Liver (tissue), 9 donors: Measurements from ENCODE around the gene RSPRY1. TPM values are rescaled to one million over a fixed set of nuclear protein-coding genes. Genes with fewer than 3 reads are reported as not detected.

ENCODE experiments used
- DNase-seq: peaks from one replicate; pipeline ENCODE4 v3.0.0-alpha.2; 2017; ENCODE audit warnings: low spot score
- H3K27ac ChIP-seq, 2 donors: one replicate each; pipeline ENCODE4 v1.7.0; 2013; ENCODE audit warnings: inconsistent platforms in 2 of 2, low read length in 2 of 2, control low read depth in 1 of 2, low read depth in 1 of 2, mild to moderate bottlenecking in 1 of 2
- H3K27me3 ChIP-seq, 4 donors: one replicate each; pipeline versions ENCODE4 v1.6.1 to v1.7.0; 2013; ENCODE audit warnings: low read length in 3 of 4, inconsistent platforms in 1 of 4, mild to moderate bottlenecking in 1 of 4, moderate library complexity in 1 of 4; ENCODE audit not compliant: control insufficient read depth in 4 of 4, insufficient read depth in 4 of 4
- H3K36me3 ChIP-seq, 4 donors: one replicate each; pipeline versions ENCODE4 v1.6.1 to v1.7.0; 2013; ENCODE audit warnings: low read length in 3 of 4, mild to moderate bottlenecking in 3 of 4, low read depth in 1 of 4, moderate library complexity in 1 of 4; ENCODE audit not compliant: control insufficient read depth in 4 of 4, insufficient read depth in 3 of 4
- H3K4me1 ChIP-seq, 4 donors: one replicate each; pipeline versions ENCODE4 v1.6.1 to v1.7.0; 2013; ENCODE audit warnings: low read length in 3 of 4, mild to moderate bottlenecking in 3 of 4, moderate library complexity in 1 of 4; ENCODE audit not compliant: control insufficient read depth in 4 of 4, insufficient read depth in 4 of 4
- H3K4me3 ChIP-seq, 3 donors: one replicate each; pipeline versions ENCODE4 v1.6.1 to v1.7.0; 2013; ENCODE audit warnings: low read length in 3 of 3, control low read depth in 1 of 3, low read depth in 1 of 3, mild to moderate bottlenecking in 1 of 3
- H3K9ac ChIP-seq, 2 donors: one replicate each; pipeline ENCODE4 v1.7.0; 2013; ENCODE audit warnings: low read length in 2 of 2, mild to moderate bottlenecking in 2 of 2, moderate library complexity in 2 of 2, control low read depth in 1 of 2, low read depth in 1 of 2
- H3K9me3 ChIP-seq, 4 donors: one replicate each; pipeline versions ENCODE4 v1.6.1 to v1.7.0; 2013; ENCODE audit warnings: low read length in 3 of 4; ENCODE audit not compliant: control insufficient read depth in 4 of 4
- ATF3 ChIP-seq: IDR thresholded peaks from 2 replicates; pipeline ENCODE4 v1.6.1; 2016; ENCODE audit warnings: antibody characterized with exemption
- CTCF ChIP-seq: fragments of 150-350 bp; IDR thresholded peaks from 2 replicates; pipeline ENCODE4 v1.5.1; 2017; ENCODE audit warnings: improper control_type of control experiment, low read depth, low read length; ENCODE audit not compliant: missing input control
- EGR1 ChIP-seq, 2 donors: IDR thresholded peaks; 2 replicates each; pipeline ENCODE4 v1.6.1; 2016 to 2018; ENCODE audit warnings: antibody characterized with exemption in 2 of 2, low read depth in 2 of 2
- FOXA1 ChIP-seq: IDR thresholded peaks from 2 replicates; pipeline ENCODE4 v1.6.1; 2016; ENCODE audit warnings: antibody characterized with exemption
- FOXA2 ChIP-seq: IDR thresholded peaks from 2 replicates; pipeline ENCODE4 v1.6.1; 2016; ENCODE audit warnings: antibody characterized with exemption
- GABPA ChIP-seq, 2 donors: IDR thresholded peaks in 1 of 2; conservative IDR thresholded peaks in 1 of 2; 2 replicates each; pipeline ENCODE4 v1.6.1; 2016; ENCODE audit warnings: antibody characterized with exemption in 2 of 2, mild to moderate bottlenecking in 1 of 2, moderate library complexity in 1 of 2
- HNF4A ChIP-seq, 2 donors: conservative IDR thresholded peaks; 2 replicates each; pipeline ENCODE4 v1.6.1; 2016; ENCODE audit warnings: antibody characterized with exemption in 2 of 2, mild to moderate bottlenecking in 2 of 2
- HNF4G ChIP-seq: IDR thresholded peaks from 2 replicates; pipeline ENCODE4 v1.6.1; 2016; ENCODE audit warnings: antibody characterized with exemption
- JUND ChIP-seq, 2 donors: IDR thresholded peaks; 2 replicates each; pipeline ENCODE4 v1.6.1; 2016; ENCODE audit warnings: antibody characterized with exemption in 2 of 2
- MAX ChIP-seq: IDR thresholded peaks from 2 replicates; pipeline ENCODE4 v1.6.1; 2016; ENCODE audit warnings: antibody characterized with exemption
- NR2F2 ChIP-seq: IDR thresholded peaks from 2 replicates; pipeline ENCODE4 v1.6.1; 2016; ENCODE audit warnings: antibody characterized with exemption
- RAD21 ChIP-seq, 2 donors: IDR thresholded peaks; 2 replicates each; pipeline ENCODE4 v1.6.1; 2016; ENCODE audit warnings: antibody characterized with exemption in 2 of 2, mild to moderate bottlenecking in 2 of 2
- REST ChIP-seq: IDR thresholded peaks from 2 replicates; pipeline ENCODE4 v1.6.1; 2016; ENCODE audit warnings: antibody characterized with exemption, mild to moderate bottlenecking
- RXRA ChIP-seq, 2 donors: IDR thresholded peaks; 2 replicates each; pipeline ENCODE4 v1.6.1; 2017 to 2018; ENCODE audit warnings: antibody characterized with exemption in 2 of 2, mild to moderate bottlenecking in 1 of 2
- TAF1 ChIP-seq: conservative IDR thresholded peaks from 2 replicates; pipeline ENCODE4 v1.6.1; 2016; ENCODE audit warnings: antibody characterized with exemption, mild to moderate bottlenecking
- YY1 ChIP-seq: IDR thresholded peaks from 2 replicates; pipeline ENCODE4 v1.6.1; 2016; ENCODE audit warnings: antibody characterized with exemption, mild to moderate bottlenecking
- ZBTB33 ChIP-seq: IDR thresholded peaks from 2 replicates; pipeline ENCODE4 v1.6.1; 2016; ENCODE audit warnings: antibody characterized with exemption
- WGBS: extraction: QIAGEN DNeasy Blood & Tissue Kit; methylation state at CpG from one replicate; pipeline ENCODE4 v1.1.7; 2013; 5-methylcytosine and 5-hydroxymethylcytosine counted together
- polyA plus RNA-seq, 2 donors: library from polyadenylated mRNA; stranded (reverse) in 1 of 2; unstranded in 1 of 2; fragments of 200-250 nt in 1 of 2; fragments of >200 nt in 1 of 2; fragmentation: Nextera tagmentation in 1 of 2; extraction: Ambion mirVana in 1 of 2; gene quantifications; one replicate each; pipeline versions ENCODE4 v1.2.1 to v1.2.3, GENCODE V29; 2013 to 2015
- total RNA-seq, 2 donors: library from RNA; depleted of rRNA; stranded (reverse); fragments of >200 nt; gene quantifications; one replicate each; pipeline ENCODE4 v1.2.3, GENCODE V29; 2014
- donor health status: healthy.
- donor health status: healthy.
- donor health status: healthy.
- donor health status: healthy.
- donor health status: healthy.

RSPRY1 gene
- total and polyA plus RNA-seq, 4 donors = 10.9 to 27.6 (median 20.2) TPM

GRCh38 chr16:57156351-57156703, 29.8 kb upstream of the RSPRY1 start:
- H3K36me3 ChIP-seq = peaks cover 10 to 34% (median 26%) of the 10 kb centered on the region in 4 donors
- TF ChIP-seq REST (no peak), NR2F2 (peak; percentile 65)
- H3K9me3 ChIP-seq = no peaks in the 10 kb centered on the region
- no peak overlapping the region for H3K4me3 ChIP-seq
- no peaks in the 10 kb centered on the region for H3K27me3 ChIP-seq
- 23% methylated on average over 4 of the region's 4 CpGs for WGBS
- H3K27ac ChIP-seq = no peak overlapping the region
- H3K4me1 ChIP-seq = no peaks in the 10 kb centered on the region
- DNase-seq = no peak
- H3K9ac ChIP-seq = no peak overlapping the region

GRCh38 chr16:57157533-57157932, 28.6 kb upstream of the RSPRY1 start:
- no peaks in the 10 kb centered on the region for H3K9me3 ChIP-seq
- 98% methylated on average over 1 of the region's 1 CpG for WGBS
- no peak for DNase-seq
- no peak overlapping the region for H3K4me3 ChIP-seq
- TF ChIP-seq YY1 = no peak
- no peak for TF ChIP-seq EGR1 (IDR thresholded peaks at IDR 0.05; ENCODE audit: low read depth in 2 of 2)
- TF ChIP-seq FOXA1 = no peak
- TF ChIP-seq JUND (IDR thresholded peaks at IDR 0.05) = no peak
- no peak for TF ChIP-seq ATF3
- TF ChIP-seq MAX = no peak
- TF ChIP-seq TAF1 = no peak
- TF ChIP-seq REST = no peak
- TF ChIP-seq RAD21 (IDR thresholded peaks at IDR 0.05) = no peak
- TF ChIP-seq GABPA (IDR thresholded peaks at IDR 0.05 in 1 of 2, conservative IDR thresholded peaks at IDR 0.05 in 1 of 2) = no peak
- TF ChIP-seq HNF4A (conservative IDR thresholded peaks at IDR 0.05) = no peak
- TF ChIP-seq FOXA2 = no peak
- no peak for TF ChIP-seq NR2F2
- TF ChIP-seq CTCF = no peak
- no peak for TF ChIP-seq HNF4G
- no peak for TF ChIP-seq ZBTB33
- TF ChIP-seq RXRA (IDR thresholded peaks at IDR 0.05) = no peak
- H3K4me1 ChIP-seq = no peaks in the 10 kb centered on the region
- no peaks in the 10 kb centered on the region for H3K27me3 ChIP-seq
- peaks cover 10 to 33% (median 27%) of the 10 kb centered on the region in 4 donors for H3K36me3 ChIP-seq
- no peak overlapping the region for H3K27ac ChIP-seq
- H3K9ac ChIP-seq = no peak overlapping the region
